ENCODE measurements around the gene INSM1. TPM values are rescaled to one million over a fixed set of nuclear protein-coding genes. Genes with fewer than 3 reads are reported as not detected.

The INSM1 gene
- polyA plus RNA-seq, 1 donor (not counting 4 experiments of a cell fraction or from before 2014, with no cell fraction given), result not detected

GRCh38 chr20:20322912-20323311 is 45.0 kb upstream of the INSM1 start:
- Histone ChIP-seq H3K9me3 (ENCODE audit: control insufficient read depth, low read depth, low read length) (no peaks in the 10 kb centered on the region), H3K9me1 (ENCODE audit: control insufficient read depth, extremely low read depth, insufficient read depth, low read length) (no peaks in the 10 kb centered on the region), H3K4me3 (ENCODE audit: control insufficient read depth in 2 of 3, extremely low read depth in 1 of 3, insufficient read depth in 2 of 3, low read depth in 1 of 3, low read length in 3 of 3) (no peak overlapping the region), H2AFZ (ENCODE audit: control insufficient read depth, low read length) (no peak overlapping the region), H3K9ac (ENCODE audit: control insufficient read depth, extremely low read depth, insufficient read depth, low read length) (no peak overlapping the region), H4K20me1 (ENCODE audit: control insufficient read depth, extremely low read depth, insufficient read depth, low read length) (no peaks in the 10 kb centered on the region), H3K79me2 (ENCODE audit: control insufficient read depth, insufficient read depth, low read length) (no peaks in the 10 kb centered on the region), H3K27ac (ENCODE audit: control insufficient read depth, insufficient read depth, low read length) (no peak overlapping the region), H3K4me1 (ENCODE audit: control insufficient read depth, extremely low read depth, insufficient read depth, low read length) (no peaks in the 10 kb centered on the region), H3K27me3 (ENCODE audit: control insufficient read depth, extremely low read depth, insufficient read depth, low read length) (no peaks in the 10 kb centered on the region), H3K36me3 (ENCODE audit: control insufficient read depth in 2 of 2, extremely low read depth in 1 of 2, insufficient read depth in 2 of 2, low read length in 2 of 2) (no peaks in the 10 kb centered on the region), H3K4me2 (ENCODE audit: control insufficient read depth, extremely low read depth, insufficient read depth, low read depth, low read length) (no peak overlapping the region)
- dilution Hi-C loops (cut with MboI; ENCODE audit: extremely low pct_ligation_motif_present, low sequenced_read_pairs), result no loop called here
- no peak for TF ChIP-seq EZH2 (IDR thresholded peaks at IDR 0.05; ENCODE audit: low read length)
- TF ChIP-seq CTCF (optimal IDR thresholded peaks at IDR 0.05 in 1 of 3, IDR thresholded peaks at IDR 0.05 in 1 of 3, conservative IDR thresholded peaks at IDR 0.05 in 1 of 3; ENCODE audit: extremely low read depth in 1 of 3, insufficient read depth in 2 of 3, low read length in 3 of 3), result no peak
- DNase-seq (ENCODE audit: low read depth, low spot score) (no peak), FAIRE-seq (no peak)

- no peak for TF ChIP-seq CTCF (optimal IDR thresholded peaks at IDR 0.05 in 1 of 3, IDR thresholded peaks at IDR 0.05 in 1 of 3, conservative IDR thresholded peaks at IDR 0.05 in 1 of 3; ENCODE audit: extremely low read depth in 1 of 3, insufficient read depth in 2 of 3, low read length in 3 of 3)
- TF ChIP-seq EZH2 (IDR thresholded peaks at IDR 0.05; ENCODE audit: low read length), result no peak
- no peaks in the 10 kb centered on the region for H3K4me1 ChIP-seq (ENCODE audit: control insufficient read depth, extremely low read depth, insufficient read depth, low read length)
- H3K4me3 ChIP-seq (ENCODE audit: control insufficient read depth in 2 of 3, extremely low read depth in 1 of 3, insufficient read depth in 2 of 3, low read depth in 1 of 3, low read length in 3 of 3), result no peak overlapping the region
- peak; percentile 11 for DNase-seq (ENCODE audit: low read depth, low spot score)
- no peaks in the 10 kb centered on the region for H3K27me3 ChIP-seq (ENCODE audit: control insufficient read depth, extremely low read depth, insufficient read depth, low read length)
- H3K36me3 ChIP-seq (ENCODE audit: control insufficient read depth in 2 of 2, extremely low read depth in 1 of 2, insufficient read depth in 2 of 2, low read length in 2 of 2), result no peaks in the 10 kb centered on the region
- no peak overlapping the region for H3K27ac ChIP-seq (ENCODE audit: control insufficient read depth, insufficient read depth, low read length)
- H3K9me3 ChIP-seq (ENCODE audit: control insufficient read depth, low read depth, low read length), result no peaks in the 10 kb centered on the region
- H3K4me2 ChIP-seq (ENCODE audit: control insufficient read depth, extremely low read depth, insufficient read depth, low read depth, low read length), result no peak overlapping the region
- no peak overlapping the region for H2AFZ ChIP-seq (ENCODE audit: control insufficient read depth, low read length)
- H3K9ac ChIP-seq (ENCODE audit: control insufficient read depth, extremely low read depth, insufficient read depth, low read length), result no peak overlapping the region
- FAIRE-seq, result no peak
- no peaks in the 10 kb centered on the region for H4K20me1 ChIP-seq (ENCODE audit: control insufficient read depth, extremely low read depth, insufficient read depth, low read length)
- no peaks in the 10 kb centered on the region for H3K79me2 ChIP-seq (ENCODE audit: control insufficient read depth, insufficient read depth, low read length)
- dilution Hi-C loops (cut with MboI; ENCODE audit: extremely low pct_ligation_motif_present, low sequenced_read_pairs), result no loop called here
- H3K9me1 ChIP-seq (ENCODE audit: control insufficient read depth, extremely low read depth, insufficient read depth, low read length), result no peaks in the 10 kb centered on the region
Measured at GRCh38 chr20:20327746-20328145, 40.2 kb upstream of the INSM1 start.
